T-helper 1 cell (primary cell): Measurements from ENCODE around the gene SCOC.

ENCODE experiments used
- DNase-seq, 5 donors: peaks; one replicate each; pipeline ENCODE4 v3.0.0-alpha.2; 2012 to 2020
- total RNA-seq, 4 donors: gene quantifications; one replicate each; lab custom pipeline; 2026; lab: John Stamatoyannopoulos, UW

The SCOC gene
- 9.3 to 23.5 (median 11.9) reads per million in 4 donors for total RNA-seq

DNA sequence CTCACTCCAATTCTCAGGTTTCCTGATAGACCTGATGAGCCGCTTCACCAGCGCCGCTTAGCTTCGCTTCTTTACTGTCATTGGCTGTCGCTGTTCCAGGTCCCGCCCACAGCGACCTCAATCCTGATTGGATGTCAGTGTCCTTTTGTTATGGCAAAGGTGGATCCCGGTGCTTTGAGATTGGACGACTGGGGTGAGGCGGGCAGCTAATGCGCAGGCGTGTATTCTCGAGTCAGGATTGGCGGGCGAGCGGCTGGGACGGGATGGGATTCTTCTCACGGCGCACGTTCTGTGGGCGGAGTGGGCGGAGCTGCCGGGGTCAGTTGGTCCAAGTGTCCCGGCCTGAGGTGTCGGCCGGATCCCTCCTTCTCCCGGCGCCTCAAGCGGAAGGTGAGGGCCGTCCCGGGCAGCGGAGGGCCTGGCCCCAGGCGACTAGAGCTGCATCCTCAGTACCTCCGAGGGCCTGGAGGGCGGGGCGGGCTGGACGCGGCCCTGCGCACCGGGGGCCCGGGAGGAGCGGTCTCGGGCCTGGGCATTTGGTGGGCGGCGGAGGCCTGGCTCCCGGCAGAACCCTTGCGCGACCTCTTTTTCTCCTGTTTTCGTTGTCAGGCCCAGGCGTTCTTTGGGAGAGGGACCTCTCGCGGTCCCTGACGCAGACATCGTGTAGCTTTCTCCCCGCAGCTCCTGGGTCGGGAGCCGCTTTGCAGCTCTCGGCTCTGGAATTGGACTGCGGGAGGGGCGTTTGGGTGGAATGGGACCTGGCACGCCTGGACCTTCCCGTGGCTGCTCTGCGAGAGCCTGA, at the start of gene SCOC:
SCOC (plus strand) TSS at position 319 of the 802 bp plus-strand sequence. CDS start 5,525 bp downstream, outside the sequence.
- DNase-seq = peak; percentile 93 to 97 (median 95)

DNA sequence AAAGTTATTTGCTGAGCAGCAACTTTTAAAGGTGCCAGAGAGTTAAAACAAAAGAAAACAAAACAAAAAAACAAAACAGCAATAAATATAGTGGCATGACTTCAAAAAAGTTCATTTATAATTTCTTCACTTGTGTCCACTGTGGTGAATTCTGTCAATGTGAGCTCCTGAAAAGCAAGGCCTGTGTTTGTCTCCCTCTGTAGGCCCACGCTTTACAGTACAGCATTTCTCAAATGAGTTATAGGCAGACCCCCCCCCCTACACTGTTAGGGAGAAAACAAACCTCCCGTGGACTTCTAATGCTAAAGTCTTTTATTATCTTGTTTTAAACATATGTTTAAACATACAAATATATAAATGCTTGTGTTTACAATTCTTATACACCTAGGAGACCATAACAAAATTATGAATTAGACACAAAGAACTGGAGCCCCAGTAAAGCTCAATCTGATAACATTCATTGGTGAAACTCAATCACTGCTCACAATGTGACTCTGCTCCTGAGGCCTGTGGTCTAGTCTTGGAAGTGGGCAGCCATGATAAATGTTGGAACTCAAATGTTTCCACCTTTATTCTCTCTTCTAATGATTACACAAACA, 47.0 kb upstream of the SCOC start:
- DNase-seq = no peak

DNA sequence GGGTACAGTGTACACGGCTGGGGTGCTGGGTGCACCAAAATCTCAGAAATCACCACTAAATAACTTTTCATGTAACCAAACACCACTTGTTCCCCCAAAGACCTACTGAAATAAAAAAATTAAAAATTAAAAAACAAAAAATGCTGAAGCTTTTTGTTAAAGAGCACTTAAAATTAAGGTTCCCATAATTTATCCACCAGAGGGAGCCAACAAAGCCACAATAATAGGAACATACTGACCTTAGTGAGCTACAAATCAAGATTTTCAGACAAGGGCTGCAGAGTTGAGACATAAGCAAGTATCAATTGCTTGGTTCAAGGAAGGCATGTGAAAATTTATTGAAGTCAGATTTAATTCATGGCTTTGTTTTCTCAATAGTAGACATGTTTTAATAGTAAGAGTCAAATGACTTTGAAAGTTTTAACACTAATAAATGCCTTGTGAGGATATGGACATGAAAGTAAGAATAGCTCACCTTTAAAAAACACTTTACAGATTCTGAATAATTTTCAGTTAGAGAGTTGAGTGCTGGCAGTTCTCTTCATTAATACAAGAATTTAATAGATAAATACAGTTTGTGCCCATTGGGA, 43.0 kb upstream of the SCOC start:
- DNase-seq = no peak

DNA sequence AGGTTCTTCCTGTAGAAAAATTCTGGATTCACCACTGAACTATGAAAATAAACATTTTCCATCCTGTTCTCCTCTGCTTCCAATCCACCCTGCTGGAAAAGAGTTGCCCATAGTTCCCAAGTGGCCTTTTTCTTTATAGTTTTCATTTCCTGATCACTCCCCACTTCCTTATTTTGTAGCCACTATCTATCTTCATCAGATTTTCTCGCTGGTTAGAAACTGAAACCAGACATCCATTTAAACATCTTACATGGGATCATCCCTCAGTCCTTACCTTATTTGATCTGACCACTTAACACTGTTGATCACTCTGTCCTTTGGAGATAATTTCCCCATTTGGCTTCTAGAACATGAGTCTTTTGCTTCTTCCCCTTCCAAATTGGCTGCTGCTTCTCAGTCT, 42.2 kb upstream of the SCOC start:
- DNase-seq = no peak

DNA sequence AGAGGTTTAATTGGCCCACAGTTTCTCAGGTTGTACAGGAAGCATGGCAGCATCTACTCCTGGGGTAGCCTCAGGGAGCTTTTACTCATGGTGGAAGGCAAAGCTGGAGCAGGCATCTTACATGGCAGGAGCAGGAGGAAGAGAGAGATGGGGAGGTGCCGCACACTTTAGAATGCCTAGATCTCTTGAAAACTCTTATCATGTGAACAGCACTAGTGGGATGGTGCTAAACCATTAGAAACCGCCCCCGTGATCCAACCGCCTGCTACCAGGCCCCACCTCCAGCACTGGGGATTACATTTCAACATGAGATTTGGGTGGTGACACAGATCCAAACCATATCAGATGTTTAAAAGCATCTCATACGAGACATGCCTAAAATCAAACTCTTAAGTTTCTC, 41.6 kb upstream of the SCOC start:
- DNase-seq = no peak

DNA sequence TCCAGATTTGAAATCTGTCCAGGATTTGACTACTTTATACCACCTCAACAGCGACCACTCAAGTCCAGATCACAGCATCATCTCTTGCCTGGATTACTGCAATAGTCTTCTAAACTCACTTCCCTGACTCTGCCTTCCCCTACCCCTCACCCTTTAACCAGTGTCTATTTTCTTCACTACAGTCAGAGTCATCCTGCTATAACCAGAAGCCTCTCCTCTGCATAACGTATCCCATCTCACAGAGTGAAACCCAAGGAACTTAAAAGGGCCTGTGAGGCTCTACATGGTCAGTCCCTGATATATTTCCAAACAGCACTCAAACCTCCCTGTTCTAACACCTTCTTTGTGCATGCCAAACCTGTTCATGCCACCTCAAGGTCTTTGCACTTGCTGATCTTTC, 40.7 kb upstream of the SCOC start:
- DNase-seq = no peak

DNA sequence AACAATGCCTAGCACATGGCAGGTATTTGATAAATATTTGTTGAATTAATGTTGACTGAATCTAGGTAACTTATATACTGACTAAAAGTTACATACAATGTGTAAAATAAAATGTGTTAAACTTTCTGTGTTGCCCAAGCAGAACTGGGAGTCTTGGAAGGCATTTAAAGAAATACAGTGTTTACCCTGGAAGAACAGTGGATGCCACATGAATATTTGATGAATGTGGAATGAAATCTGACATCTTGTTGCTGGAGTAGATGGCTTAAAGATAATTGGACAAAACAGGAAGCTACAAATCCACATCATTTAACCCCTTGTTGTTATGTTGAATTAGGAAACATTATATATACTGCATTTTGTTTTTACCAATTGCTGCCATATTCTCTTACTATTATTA, 39.9 kb upstream of the SCOC start:
- DNase-seq = no peak

DNA sequence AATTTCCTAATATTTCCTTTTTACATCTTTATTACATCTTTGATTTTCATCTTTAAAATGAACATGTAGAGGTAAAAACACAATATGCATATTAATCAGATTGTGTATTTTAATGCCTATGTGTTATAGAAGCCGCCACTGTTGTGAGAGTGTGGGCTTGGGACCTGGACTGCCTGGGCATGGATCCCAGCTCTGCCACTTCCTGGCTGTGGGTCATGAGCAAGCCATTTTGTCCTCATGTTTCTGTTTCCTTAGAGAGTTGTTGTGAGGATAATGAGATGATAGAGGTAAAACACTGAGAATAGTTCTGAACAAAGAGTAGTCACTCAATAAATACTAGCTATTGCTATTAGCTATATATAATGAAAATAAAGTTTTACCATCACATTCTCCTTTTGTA, 38.4 kb upstream of the SCOC start:
- no peak for DNase-seq

DNA sequence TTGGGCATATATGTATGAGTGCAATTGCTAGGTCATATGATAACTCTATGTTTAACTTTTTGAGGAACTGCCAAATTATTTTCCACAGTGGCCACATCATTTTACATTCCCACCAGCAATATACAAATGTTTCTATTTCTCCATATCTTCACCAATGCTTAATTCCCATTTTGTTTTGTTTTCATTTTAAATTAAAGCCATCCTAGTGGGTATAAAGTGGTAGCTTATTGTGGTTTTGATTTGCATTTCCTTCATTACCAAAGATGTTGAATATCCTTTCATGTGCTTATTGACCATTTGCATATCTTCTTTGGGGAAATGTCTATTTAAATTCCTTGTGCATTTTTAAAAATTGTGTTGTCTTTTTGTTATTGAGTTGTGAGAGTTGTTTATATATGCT, 36.7 kb upstream of the SCOC start:
- DNase-seq = no peak

DNA sequence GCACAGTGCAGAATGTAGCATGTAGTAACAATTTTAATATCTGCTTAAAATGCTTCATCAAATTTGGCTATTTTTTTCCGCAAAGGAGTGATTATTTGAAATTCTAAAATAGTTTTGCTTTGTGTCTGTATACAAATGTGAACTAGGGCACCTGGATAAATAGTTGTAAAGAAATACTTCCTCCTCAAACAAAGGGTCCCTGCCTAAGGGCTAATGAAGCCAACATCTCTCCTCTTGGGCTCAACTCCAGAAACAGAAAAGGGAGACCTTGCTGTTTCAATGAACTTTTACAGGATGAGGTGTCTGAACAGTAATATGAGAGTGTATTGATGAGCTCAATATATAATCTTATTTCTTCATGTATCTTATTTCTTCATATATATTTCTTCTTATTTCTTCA, 30.8 kb upstream of the SCOC start:
- no peak for DNase-seq

DNA sequence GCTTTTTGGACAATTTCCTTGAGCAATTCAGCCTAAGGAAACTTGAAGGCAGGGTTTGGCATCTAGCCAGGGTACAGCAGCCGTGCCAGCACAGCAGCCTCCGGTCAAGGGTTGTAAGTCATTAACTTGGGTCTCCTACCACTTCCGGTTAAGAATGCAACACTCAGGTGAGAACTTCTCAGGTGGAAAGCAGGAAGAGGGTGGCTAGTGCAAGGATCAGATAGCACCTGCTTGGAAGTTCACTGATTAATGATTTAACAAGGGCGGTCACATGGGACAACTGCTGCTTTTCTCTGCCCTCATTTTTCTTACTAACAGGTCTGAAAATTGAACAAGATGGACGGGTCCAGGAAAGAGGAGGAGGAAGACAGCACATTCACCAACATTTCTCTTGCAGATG, 30.1 kb upstream of the SCOC start:
- no peak for DNase-seq

DNA sequence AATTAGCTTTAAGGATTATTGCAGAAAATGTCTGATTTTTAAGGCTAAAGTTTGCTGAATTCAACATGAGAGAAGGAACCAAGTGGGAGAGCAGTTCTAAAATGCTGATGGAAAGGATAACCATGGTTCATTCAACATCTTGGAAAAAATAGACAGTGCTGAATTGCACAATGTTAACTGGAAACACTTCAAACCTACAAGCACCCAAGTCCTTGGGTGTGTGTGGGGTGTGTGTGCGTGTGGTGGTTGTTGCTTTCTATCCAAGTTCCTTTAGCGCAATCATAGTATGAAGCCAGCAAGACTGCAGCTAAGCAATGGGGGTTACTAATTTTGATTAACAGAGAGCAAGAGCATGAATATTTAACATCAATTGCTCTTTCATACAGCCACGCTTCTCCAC, 29.3 kb upstream of the SCOC start:
- no peak for DNase-seq

DNA sequence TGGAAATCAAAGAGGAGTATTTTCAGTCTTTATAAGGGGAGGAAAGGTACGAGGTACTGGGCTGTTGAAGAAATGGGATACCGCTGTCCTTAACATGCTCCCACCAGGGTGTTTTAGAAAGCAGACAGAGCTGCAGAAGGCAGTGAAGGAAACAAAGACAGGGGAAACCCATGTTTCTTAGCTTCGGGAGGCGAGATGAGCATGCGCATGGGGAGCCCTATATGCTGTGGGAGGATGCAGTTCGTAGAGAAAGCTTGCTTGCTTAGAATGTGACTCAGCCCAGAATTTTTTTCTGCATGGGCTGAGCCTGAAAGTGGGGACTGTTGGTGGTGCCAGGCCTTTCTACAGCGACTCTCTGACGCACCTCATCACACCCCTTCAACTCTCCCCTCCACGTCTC, 28.8 kb upstream of the SCOC start:
- no peak for DNase-seq

DNA sequence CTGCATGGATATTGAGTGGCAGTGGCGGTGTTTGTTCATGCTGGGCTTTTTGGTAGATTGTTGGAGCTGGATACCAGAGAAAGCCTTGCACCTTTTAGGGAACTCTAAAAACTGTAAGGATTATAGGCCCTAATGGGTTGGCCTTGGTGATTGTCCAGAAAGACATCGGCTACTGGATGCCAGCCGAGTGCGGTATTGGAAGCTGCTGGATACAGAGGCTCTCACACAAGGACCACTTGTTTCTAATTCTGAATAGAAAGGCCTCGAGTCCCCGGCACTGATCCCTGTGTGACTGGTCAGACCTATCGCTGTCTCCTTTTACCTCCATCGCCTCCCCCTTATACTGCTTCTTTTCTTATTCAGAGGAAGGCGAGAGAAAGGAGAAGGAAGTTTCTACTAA, 27.3 kb upstream of the SCOC start:
- DNase-seq = no peak

DNA sequence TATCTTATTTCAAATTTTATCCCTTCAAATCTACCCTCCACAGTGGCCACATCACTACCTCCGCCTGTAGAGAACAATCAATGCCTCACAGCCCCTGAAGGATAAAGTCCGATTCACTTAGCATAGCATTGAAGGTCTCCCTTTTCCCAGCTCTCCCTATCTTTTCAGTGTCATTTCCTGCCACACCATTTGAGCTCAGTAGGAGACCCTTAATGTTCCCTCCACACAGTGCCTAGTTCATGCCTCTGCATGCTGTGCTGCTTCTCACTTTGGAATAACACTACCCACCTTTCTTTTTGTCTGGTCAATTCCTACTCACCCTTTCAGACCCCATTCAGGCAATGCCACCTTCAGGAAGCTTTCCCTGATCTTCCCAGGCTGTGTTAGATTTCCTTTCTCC, 23.6 kb upstream of the SCOC start:
- no peak for DNase-seq

DNA sequence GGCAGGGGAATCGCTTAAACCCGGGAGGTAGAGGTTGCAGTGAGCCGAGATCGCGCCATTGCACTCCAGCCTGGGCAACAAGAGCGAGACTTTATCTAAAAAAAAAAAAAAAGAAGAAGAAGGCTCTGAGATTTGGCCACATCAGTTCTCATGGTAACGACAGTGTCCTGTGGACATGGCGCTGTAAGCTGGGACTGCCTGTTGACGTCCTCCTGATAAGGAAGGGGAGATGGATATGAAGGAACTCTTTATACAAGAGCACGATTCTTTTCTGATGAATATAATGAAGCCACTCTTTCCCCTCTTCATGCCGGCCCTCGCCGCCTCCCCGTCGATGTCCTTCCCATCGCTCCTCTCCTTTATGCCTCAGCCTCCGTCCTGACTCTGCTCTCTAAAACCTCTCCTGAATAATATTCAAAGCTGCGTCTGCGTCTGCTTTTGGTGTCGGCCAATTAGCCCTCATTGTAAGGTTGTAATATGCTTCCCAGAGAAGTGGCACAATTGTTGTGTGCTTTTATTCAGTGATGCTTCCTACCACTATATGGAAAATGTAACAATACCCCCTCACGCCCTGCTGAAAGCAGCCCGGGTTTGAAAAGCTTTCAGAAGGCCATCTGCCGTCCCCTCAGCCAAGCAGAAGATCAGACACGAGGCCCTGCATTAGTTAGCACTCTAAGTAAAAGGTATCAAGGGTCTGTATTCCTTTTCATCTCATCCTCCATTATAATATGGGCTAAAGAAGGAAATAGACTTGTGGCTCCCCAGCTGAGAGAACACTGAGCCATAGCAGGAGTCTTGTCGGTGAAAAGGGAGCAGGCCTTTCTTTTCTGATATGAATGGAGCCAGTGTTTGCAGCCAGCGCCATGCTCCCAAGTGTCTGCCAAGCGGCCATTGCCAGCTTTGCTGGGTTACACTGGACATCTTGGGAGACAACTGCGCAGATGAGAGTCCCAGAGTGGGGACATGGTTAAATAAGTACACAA, 22.1 kb upstream of the SCOC start:
- no peak for DNase-seq

DNA sequence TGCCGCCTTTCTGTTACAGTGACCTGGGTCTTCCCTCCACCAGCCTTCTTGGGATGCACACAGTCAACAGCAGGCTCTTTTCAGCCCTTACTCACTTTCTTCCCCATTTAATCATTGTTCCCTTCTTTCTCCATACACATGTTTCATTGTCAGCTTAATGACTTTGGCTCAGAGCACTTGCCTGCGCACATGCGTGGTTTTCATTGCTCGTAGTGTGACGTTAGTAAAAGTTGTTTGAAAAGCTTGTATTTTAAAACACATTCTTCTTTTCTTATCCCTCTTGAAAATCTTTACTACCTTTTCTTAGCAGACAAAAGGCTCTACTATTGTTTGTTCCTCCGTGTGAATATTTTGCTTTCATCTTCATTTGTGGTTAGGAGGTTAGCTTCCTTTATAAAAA, 19.7 kb upstream of the SCOC start:
- no peak for DNase-seq

DNA sequence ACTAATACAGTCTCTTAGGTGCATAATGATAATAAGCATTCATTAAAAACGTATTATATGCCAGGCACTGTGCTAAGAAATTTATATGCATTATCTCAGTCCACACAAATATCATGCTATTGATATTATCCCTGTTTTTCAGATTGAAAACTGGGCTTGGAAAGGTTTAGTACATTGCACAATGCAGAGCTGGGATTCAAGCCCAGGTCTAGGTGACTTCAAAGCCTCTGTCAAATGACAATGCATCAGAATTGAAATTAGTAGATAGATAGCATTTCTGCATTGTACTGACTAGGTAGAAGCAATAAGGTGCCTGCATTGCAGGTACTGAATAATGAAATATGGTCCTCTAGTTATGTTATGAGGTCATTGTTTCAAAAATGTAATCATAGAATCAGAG, 18.2 kb upstream of the SCOC start:
- DNase-seq = no peak

DNA sequence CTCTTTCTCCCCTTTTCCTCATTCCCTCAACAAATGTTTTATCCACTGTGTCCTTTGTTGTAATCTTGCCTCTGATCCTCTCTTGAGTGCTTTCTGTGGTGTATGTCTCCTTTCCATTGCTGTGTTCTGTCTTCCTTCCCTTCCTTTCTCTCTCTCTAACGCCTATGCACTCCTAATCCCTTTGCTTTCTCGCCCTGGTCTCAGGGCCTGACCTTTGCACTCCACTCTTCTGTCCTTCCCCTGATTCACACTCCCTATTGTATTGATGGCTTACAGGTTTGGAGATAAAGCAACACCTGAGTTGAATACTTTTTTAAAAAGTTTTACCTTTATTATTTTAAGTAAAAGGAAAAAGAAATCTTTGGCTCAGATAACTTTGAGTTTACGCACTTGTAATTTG, 15.6 kb upstream of the SCOC start:
- DNase-seq = no peak

DNA sequence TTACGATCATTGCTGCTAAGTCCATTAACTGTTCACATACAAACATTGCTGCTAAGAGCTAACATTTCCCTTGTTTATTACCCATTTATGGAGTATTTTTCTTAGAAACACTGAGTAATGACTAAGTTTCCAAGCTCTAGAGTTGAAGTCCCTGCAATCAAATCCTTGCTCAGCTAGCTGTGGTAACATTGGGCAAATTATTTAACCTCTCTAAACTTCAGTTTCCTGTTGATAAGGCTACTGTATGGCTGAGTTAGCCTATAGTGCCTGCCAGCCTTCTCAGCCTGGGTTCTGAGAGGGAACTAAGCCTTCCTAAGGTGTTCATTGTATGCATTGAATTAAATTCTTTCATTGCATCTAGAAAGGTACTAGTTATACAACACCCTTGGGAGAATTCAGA, 15.2 kb upstream of the SCOC start:
- no peak for DNase-seq

DNA sequence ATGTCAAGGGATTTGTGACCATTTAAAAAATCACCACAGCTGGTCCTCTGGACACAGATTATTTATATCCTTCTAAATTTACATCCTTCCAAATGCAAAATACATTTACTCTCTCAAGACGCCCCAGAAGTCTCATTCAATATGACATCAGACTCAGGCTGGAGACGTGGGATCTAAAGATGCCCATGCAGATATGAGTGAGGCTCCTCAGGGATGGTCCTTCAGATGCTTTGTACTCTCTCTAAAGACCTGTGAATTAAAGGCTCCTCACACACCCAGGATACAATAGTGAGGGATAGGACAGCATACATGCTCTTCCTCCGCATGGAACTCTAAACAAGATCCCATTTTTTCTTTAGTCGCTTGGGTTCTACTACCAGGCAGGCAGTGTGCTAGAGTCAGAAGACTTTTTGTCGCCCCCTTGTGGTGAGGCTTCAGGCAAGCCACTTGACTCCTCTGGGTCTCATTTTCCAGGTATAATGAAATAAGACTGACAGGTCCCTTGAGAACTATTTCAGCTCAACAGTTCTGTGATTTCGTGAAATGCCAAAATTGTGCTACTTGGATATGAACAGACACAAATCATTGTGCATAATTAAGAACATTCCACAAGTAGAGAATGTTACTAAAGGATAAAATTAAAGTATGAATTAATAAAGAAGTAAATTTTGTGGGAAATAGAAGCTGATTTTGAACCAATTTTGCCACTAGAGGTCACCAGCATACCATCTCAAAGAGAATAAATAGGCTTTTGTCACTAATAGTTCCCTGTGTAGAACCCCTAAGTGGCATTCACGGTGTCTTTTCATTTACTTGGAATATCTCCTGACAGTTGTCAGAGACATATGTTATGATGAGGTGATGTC, 13.7 kb upstream of the SCOC start:
- DNase-seq = peak; percentile 40 to 73 (median 66)

DNA sequence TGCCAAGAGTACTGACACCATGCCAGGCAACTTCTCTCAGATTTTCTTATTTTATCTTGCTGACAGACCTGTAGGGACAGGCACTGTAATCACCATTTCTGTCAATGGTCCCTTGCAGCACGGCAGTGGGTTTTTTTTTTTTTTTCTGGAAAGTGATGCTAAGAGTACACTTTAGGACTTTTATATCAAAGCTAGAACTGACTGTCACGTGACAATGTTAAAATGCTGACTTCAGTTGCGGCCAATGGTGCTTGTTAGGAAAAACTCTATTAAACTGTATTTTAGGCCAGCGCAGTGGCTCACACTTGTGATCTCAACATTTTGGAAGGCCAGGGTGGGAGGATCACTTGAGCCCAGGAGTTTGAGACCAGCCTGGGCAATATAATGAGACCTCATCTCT, 12.3 kb upstream of the SCOC start:
- no peak for DNase-seq
